GM18508 (cell line): ENCODE measurements around the gene TIMM9.
A peak's percentile ranks its signal among the peaks of the same experiment; 100 is the strongest.
"Not testable (repeated sequence)": the region's sequence is repeated elsewhere in the genome, so short reads cannot be mapped to it uniquely, and the experiment has no call there.

ENCODE experiments used
- ATAC-seq: cut with Tn5 transposase; IDR thresholded peaks from one replicate; pipeline ENCODE4 v1.9.1; 2021; ENCODE audit warnings: moderate number of reproducible peaks; ENCODE audit not compliant: insufficient read depth, unreplicated experiment

The TIMM9 gene, protein sequence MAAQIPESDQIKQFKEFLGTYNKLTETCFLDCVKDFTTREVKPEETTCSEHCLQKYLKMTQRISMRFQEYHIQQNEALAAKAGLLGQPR

DNA sequence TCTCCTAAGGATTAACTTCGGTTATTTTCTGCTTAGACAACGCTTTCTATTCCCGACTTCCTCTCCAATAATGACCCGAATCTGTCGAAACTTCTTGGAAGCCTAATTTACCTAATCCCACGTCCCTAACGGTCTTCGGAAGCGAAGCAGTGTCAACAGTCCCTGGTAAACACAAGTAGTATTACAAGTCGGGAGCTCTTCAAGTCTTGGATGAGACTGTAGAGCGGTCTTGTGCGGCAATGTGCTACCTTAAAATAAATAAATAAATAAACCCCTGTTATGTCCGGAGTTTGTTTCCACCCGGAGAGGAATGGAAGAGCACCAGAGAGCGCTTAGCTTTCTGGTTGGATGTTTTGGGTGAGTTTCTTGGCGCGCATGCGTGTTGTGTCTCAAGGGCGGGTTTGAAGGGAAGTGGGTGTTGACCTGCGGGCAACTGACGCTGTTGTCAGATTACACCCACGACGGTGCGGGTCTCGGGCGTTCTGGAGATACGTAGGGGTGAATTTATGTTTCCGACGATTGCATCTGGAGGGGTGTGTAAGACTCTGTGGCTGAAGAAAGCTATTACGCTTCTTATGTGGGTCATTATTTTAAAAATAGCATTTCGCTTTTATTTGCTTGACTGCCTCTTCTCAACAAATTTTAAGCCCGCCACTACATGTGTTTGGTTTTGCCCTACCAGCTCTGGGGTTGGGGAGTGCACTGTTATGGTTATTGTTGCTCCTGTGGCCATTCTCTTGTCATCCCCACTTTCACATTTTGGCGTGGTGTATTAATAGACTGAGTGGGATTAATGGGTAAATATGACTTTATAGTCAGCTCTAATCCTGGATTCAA is at the start of gene TIMM9, which contains the start of gene KIAA0586:
TSS of gene TIMM9 (minus strand) at position 251 of the 837 bp plus-strand sequence. CDS start 15,586 bp downstream, outside the sequence.
TSS of gene KIAA0586 (plus strand) at position 439 of the 837 bp plus-strand sequence. CDS start 546 bp downstream, outside the sequence.
- ATAC-seq: peak; percentile 58

DNA sequence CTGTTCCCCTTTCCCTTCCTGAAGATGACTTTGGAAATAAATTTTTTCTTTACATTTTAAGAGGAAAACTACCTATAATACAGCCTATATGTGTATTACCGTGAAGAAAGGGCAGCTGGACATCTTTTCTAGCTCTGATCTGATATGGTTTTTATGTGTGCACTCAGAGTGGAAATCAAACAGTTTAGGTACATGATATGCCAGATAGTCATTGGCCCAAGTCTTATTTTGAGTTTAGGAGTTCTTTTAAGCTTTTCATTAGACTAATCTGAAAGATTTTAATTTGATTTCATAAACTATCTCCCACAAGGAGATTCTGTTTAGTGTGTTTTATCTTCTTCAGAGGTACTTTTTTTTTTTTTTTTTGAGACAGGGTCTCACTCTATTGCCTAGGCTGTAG is 49.0 kb upstream of the TIMM9 start:
- no peak for ATAC-seq

DNA sequence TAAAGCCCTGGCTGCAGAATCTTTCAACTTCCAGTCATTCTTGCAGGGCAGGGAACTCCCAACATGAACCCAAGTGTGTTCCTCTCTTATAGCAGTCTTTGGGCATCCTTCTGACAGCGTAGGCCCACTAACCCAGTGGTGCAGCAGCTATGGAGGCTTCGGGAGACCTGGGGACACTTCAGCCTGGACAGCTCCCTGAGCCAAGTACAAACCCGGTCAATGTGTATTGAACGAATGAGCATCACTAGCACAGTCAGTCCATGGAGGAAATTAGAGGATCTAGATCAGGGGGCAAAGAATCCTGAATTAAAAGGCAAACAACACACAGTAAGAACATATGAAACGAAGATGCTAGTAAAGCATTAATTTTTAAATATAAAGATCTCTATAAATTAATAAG is 42.0 kb upstream of the TIMM9 start:
- ATAC-seq: no peak

DNA sequence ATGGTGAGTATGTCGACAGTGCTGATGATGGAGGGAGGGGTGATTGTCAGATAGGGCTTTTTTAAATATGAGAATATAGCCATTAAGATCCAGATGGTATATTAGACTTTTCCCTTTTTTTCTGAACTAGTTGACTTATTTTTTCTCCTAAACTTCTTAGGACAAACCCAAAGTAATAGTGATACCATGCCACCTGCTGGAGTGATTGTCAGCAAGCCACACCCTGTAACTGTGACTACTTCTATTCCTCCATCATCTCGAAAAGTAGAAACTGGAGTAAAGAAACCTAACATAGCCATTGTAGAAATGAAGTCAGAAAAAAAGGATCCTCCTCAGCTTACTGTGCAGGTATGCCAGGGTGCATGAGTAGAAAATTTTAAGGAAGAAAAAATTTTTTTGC is 40.2 kb upstream of the TIMM9 start:
- no peak for ATAC-seq

DNA sequence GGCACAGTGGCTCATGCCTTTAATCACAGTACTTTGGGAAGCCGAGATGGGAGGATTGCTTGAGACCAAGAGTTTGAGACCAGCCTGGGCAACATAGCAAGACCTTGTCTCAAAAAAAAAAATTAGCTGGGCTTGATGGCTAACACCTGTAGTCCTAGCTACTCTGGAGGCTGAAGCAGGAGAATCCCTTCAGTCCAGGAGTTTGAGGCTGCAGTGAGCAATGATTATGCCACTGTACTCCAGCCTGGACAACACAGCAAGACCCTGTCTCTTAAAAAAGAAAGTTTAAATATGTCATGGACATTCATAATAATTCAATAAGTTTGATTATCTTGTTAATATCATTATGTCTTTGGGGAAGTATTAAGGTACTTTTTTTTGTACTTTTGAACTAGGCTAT is 39.1 kb upstream of the TIMM9 start:
- no peak for ATAC-seq

DNA sequence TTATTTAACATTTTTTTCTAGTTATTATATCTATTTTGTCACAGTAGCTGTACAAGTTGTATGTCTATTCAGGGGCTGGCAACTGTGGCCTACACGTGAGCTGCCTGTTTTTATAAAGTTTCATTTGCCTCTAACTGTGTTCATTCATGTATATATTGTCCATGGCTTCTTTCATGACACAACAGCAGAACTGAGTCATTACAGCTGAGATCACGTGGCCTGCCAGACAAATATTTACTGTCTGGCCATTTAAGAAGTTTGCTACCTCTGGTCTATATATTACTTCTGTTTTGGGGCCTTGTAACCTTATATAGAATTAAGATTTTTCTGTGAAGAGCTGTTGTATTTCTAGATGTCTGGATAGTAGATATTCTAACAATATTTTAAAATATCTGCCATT is 38.1 kb upstream of the TIMM9 start:
- ATAC-seq: no peak

DNA sequence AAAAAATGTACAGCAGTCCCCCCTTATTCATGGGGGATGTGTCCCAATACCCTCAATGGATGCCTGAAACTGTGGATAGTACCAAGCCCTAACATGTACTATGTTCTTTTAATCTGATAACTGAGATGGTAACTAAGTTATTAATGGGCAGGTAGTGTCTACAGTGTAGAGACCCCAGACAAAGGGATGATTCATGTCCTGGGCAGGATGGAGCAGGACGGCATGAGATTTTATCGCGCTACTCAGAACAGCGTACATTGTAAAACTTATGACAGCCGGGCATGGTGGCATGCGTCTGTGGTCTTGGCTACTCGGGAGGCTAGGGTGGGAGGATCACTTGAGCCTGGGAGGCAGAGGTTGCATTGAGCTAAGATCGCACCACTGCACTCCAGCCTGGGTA is 37.3 kb upstream of the TIMM9 start:
- no peak for ATAC-seq

DNA sequence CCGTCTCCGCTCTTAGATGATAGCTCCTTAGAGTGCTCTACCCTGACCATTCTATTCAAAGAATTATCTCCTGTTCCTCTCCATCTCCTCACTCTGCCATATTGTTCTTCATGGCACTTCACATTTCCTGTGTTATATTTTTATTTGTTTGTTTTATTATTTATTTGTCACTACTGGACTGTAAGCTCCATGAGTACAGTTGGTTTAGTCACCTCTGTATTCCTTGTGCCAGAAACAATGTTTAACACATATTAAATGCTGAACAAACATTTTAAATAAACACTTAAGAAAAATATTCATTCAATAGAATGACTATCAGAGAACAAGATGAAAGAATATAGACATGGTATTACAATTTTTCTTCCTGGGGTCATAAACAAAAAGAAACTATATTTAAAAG is 35.8 kb upstream of the TIMM9 start:
- no peak for ATAC-seq

DNA sequence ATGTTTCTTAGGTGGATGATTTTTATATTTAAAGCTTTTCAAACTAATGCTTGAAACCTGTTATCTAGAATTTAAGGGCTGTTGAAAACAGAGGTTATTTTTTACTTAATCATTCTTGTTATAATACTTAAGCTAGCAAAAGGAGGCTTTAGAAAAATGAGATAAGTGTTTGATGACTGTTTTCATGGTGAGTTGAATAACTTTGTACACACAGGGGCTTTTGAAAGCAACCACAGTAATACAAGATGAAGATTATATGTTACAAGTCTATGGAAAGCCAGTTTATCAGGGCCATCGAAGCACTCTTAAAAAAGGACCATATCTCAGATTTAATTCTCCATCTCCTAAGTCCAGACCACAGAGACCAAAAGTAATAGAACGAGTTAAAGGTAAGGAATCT is 33.4 kb upstream of the TIMM9 start:
- no peak for ATAC-seq

DNA sequence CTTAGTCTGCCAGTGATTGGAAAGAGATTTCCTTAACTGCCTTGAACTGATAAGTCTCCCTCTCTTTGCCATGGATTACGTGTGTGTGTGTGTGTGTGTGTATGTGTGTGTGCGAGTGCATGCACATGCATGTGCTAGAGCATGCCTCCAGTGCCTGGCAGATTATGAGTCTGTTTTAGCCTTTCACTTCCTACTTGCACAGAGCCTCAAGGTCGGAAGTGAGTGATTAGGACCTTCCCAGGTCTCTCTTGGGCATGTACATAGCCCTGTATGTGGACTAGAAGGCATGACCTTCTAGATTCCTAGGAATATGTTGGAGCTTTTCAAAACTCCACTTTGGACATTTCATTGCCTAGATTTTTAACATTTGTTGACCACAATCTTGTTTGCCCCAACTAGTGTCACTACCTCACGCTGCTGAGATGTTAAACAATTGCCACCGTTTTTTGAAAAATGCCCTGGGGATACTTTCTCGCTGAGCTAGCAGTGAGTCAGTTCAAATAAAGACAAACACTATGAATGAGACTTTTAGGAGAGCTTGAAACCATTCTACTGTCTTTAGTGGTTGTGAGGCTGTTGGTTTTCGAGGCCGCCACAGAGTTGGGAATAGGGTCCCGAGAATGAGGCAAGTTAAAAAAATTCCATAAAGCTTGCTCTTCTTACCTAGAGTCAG is 28.4 kb upstream of the TIMM9 start:
- no peak for ATAC-seq

DNA sequence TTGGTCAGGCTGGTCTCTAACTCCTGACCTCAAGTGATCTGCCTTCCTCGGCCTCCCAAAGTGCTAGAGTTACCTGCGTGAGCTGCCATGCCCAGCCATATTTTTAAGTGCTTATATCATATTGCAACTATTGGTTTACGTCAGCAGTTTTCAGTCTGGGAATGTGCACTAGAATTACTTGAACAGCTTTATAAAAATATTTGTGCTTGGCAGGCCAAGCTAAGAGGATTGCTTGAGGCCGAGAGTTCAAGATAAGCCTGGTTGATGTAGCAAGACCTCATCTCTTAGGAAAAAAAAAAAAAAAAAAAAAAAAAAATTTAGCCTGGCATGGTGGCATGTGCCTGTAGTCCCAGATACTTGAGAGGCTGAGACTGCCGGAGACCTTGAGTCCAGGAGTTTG is 17.3 kb upstream of the TIMM9 start:
- no peak for ATAC-seq

DNA sequence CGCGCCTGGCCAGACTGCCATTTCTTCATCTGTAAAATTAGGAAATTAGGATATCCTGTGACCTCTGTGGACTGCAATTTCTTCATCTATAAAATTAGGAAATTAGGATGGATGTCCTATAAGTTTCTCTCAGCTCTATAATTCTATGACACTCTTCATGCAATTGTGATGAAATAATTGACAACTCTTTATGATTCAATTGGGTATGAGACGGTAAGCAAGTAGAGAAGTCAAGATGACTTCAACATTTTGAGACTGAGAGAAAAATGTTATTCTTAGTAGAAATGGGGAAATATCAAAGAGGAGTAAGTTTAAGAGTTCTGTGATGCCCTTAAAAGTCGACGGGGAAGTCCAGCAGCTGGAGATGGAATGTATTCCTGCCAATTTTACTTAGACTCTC is 12.1 kb upstream of the TIMM9 start:
- no peak for ATAC-seq

DNA sequence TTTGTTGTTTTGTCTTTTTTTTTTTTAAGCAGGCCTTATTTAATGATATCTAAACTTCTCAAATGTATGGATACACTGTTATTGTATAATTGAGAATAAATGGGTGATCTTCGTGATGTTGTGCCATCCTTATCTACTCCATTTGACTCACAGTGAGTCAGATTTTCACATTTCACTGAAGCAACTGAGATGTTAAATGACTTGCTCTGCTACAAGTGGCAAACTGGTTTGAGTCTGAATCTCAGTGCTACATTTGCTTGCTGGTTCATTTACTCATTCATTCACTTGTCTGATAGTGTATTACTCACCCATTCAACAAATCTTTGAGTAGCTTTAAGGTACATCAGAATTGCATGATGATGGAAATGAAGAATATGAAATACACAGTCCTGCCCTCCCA is 2.8 kb upstream of the TIMM9 start:
- no peak for ATAC-seq

DNA sequence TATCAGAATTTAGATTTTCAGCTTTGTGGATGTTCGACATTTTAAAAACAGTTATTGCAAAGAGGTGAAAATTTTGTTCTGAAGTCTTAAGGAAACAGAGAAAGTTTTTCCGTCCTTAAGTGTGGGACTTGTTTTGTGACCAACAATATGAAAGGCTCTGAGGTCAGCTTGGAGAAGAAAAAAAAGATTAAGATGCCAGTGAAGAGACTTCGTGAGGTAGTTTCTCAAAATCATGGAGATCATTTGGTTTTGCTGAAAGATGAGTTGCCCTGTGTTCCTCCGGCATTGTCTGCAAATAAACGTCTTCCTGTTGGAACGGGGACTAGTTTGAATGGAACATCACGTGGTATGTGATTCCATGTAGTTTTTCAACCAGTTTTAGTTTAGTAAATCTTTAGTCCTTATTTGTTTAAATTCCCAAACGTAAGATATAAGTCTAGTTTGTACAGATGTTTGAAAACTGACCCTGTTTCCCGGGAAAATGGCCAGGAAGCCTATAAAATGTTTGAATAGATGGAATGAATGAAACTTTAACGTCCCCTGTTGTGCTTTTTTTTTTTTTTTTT is 870 bp upstream of the TIMM9 start:
- no peak for ATAC-seq

DNA sequence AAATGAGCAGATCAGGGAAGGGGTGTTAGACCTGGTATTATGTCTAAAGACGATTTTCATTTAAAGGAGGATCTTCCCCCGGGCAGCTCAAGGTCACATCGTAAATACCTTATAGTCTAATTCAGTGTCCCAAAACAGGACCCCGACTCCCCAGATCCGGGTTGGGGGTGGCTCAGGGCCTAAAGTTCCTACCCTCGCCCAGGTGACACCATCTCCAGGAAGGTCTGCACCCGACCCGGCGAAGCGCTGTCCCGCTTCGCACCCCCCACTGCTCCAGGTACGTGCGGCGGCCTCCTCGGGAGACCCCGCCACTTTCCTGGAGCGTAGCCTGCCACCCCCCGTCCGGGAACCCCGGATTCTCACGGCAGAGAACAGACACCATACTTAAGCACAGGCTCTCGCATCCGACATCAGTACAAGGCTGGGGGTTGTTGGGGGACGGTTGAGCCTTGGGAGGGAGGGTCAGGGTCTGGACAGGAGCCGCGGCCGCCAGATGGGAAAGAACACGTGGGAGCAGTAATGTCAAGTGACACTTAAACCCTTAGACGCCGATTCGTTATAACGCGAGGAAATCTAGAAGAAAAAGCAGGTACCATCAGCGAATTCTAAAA is 556 bp downstream of the TIMM9 start:
- peak; percentile 5 for ATAC-seq

DNA sequence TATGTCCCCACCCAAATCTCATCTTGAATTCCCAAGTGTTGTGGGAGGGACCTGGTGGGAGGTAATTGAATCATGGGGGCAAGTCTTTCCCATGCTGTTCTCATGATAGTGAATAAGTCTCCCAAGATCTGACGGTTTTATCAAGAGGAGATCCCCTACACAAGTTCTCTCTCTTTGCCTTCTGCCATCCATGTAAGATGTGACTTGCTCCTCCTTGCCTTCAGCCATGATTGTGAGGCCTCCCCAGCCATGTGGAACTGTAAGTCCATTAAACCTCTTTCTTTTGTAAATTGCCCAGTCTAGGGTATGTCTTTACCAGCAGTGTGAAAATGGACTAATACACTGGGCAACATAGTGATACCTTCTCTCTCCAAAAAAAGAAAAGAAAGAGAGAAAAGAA is 10.4 kb downstream of the TIMM9 start:
- ATAC-seq: not testable (repeated sequence)

DNA sequence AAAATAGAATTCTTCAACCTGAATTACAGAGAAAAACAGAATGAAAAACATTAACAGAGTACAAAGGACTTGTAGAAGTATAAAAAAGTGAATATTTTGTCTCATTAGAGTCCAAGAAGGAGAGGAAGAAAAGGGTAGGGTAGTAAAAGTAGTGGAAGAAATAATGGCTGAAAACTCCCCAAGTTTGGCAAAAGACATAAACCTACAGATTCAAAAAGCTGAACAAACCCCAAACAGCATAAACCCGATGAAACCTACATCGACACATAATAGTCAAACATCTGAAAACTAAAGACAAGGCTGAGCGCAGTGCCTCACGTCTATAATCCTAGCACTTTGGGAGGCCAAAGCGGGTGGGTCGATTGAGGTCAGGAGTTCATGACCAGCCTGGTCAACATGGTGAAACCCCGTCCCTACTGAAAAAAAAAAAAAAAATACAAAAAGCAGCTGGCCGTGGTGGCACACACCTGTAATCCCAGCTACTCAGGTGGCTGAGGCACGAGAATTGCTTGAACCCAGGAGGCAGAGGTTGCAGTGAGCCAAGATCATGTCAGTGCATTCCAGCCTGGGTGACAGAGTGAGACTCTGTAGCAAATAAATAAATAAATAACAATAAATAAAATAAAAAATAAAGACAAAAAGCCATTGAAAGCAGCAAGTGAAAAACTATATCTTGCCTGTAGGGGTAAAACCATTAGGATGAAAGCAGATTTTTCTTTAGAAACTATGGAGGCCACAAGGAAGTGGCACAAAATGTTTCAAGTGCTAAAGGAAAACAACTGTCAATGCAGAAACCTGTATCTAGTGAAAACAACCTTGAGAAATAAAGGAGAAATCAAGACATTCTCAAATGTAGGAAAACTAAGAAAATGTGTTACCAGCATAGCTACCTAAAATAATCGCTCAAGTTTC is 11.4 kb downstream of the TIMM9 start:
- no peak for ATAC-seq

DNA sequence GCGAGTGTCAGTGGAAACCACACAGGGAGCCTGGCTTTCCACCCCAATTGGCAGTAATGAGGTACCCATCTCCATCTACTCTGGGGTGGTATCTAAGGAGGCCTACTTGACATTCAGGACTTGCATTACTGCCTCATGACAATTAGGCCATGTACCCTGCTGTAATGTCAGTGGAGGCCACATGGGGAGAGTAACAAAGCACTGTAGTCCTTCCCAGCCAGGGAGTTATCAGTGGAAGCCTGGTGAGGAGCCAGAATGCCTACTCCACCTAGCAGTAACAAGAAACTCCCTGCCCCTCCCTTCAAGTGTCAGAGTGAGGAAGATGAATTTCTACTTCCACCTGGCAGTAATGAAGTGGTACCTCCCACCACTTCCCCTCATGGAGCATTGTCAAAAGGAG is 12.5 kb downstream of the TIMM9 start:
- no peak for ATAC-seq

DNA sequence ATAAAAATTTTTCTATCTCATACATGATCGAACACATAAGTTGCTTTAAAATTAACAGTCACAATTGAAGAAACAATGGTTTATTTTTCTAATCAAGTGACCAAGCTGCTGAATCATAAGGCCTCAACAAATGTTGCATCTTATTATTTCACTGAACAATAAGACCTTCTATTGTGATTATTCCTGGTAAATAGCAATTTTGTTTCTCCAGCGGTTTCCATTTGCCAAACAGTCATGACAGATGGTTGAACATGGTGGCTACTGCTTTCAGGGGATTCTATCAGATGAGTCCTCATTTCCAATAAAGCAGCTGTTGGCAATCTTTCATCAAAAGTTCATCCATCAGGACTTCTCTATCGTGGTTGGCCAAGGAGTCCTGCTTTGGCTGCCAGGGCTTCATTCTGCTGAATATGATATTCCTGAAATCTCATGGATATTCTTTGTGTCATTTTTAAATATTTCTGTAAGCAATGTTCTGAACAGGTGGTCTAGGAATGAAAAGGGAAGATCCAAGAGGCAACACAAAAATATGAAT is 18.6 kb downstream of the TIMM9 start:
- no peak for ATAC-seq

DNA sequence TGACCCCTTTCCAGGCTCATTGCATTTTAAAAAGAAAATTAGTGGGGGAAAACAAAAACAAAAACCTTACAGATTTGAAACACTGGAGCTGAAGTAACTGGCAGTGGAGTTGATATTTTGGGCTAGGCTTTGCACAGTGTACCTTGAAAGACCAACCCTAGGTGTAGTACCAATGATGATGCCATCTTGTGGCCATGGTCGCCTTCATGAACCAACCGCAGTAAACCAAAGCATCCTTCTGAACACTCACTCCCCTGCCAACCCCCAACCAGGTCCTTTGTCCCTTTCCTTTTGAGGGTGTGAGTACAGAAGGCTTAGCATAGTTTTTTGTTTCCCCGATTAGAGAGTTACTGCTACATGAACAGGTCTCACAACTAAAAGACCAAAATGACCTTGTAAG is 25.7 kb downstream of the TIMM9 start:
- ATAC-seq: no peak
